HG03066 (cell line): Measurements from ENCODE around the gene CA11.
A peak's percentile ranks its signal among the peaks of the same experiment; 100 is the strongest.

Source experiments
- ATAC-seq: cut with Tn5 transposase; IDR thresholded peaks from one replicate; pipeline ENCODE4 v1.9.1; 2021; ENCODE audit warnings: low read depth; ENCODE audit not compliant: unreplicated experiment

Gene CA11

DNA sequence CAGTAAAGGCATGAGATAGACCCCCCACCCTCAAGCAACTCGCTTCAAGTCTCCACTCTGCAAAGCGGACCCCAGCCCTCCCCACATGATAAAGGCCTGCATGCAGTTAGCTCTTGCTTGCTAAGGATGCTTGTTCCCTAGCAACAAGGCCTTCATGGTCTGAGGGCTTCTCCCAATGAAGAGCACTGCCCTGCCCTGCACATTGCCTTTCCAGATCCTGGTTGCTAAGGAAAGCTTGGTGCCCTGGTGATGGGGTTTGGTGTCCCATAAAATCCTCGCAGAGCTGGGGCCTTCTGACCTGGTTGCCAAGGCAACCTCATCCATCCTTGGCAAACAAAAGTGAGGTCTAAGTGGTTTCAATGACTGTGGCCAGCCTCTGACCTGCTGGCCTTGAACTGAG, 14.8 kb downstream of the CA11 start:
- ATAC-seq, result no peak

DNA sequence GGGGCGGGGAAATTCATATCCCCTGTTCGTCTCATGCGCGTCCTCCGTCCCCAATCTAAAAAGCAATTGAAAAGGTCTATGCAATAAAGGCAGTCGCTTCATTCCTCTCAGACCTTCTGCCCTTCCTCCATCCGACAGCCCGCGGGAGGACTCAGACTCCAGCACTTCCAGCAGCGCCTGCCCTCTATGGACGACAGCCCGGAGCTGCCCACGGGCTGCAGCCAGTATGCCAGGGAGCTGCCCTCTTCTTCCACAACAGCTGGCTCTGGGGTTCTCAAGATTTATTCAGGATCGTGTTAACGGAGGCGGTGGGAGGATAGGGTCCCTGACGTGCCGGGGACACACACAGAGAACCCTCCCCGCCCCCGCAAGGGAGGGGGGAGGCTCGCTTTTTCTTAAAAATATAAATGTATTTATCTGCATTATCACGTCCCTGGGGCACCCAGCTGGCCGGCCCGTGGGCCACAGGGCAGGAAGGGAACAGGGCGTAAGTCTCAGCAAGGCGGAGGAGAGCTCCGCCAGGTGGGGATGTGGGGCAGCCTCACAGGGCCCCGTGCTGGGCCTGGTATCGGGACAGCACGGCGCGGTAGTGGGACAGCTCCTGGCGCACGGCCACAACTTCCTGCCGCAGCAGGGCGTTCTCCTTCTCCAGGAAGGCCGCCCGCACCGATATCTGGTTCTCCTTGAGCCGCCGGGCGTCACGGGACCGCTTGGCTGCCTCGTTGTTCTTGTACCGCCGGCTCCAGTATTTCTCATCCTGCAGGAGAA, 15.5 kb downstream of the CA11 start:
- ATAC-seq, result no peak

DNA sequence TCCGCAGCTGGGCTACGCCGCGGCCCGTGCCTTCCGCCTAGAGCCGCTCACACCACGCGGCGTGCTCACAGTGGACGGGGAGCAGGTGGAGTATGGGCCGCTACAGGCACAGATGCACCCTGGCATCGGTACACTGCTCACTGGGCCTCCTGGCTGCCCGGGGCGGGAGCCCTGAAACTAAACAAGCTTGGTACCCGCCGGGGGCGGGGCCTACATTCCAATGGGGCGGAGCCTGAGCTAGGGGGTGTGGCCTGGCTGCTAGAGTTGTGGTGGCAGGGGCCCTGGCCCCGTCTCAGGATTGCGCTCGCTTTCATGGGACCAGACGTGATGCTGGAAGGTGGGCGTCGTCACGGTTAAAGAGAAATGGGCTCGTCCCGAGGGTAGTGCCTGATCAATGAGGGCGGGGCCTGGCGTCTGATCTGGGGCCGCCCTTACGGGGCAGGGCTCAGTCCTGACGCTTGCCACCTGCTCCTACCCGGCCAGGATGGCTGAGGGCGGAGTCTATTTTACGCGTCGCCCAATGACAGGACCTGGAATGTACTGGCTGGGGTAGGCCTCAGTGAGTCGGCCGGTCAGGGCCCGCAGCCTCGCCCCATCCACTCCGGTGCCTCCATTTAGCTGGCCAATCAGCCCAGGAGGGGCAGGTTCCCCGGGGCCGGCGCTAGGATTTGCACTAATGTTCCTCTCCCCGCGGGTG, 16.2 kb downstream of the CA11 start:
- ATAC-seq, result no peak

DNA sequence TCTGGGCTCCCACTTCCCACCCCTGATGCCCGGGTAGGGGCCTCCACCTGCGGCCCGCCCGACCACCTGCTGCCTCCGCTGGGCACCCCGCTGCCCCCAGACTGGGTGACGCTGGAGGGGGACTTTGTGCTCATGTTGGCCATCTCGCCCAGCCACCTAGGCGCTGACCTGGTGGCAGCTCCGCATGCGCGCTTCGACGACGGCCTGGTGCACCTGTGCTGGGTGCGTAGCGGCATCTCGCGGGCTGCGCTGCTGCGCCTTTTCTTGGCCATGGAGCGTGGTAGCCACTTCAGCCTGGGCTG, 16.7 kb downstream of the CA11 start:
- no peak for ATAC-seq

DNA sequence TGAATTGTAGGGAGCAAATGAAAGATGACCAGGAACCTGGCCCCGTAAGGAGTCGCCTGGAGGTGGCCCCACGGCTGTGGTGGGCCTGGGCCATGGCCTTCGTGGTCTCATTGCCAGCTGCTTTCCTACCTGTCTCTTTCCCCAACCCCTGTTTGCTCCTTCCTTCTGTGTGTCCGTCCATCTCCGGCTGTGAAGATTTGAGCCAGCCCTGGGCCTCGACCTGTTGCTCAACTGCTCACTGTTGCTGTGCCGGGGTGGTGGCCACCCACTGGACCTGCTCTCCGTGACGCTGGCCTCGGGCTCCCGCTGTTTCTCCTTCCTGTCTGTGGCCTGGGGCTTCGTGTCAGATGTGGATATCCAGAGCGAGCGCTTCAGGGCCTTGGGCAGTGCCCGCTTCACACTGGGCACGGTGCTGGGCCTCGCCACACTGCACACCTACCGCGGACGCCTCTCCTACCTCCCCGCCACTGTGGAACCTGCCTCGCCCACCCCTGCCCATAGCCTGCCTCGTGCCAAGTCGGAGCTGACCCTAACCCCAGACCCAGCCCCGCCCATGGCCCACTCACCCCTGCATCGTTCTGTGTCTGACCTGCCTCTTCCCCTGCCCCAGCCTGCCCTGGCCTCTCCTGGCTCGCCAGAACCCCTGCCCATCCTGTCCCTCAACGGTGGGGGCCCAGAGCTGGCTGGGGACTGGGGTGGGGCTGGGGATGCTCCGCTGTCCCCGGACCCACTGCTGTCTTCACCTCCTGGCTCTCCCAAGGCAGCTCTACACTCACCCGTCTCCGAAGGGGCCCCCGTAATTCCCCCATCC, 17.3 kb downstream of the CA11 start:
- no peak for ATAC-seq

DNA sequence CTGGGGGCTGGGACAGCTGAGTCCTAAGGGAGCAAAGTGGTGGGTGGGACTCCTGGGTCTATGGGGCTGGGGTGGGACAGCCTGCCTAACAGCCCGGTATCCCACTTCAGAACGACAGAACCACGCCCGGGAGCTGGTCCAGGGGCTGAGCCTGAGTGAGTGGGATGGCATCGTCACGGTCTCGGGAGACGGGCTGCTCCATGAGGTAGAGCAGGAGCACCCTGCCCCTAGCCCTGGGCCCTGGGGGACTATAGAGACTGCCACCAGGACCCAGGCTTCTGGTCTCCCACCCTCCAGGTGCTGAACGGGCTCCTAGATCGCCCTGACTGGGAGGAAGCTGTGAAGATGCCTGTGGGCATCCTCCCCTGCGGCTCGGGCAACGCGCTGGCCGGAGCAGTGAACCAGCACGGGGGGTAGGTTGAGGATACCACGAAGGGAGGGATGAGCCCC, 18.1 kb downstream of the CA11 start:
- no peak for ATAC-seq

DNA sequence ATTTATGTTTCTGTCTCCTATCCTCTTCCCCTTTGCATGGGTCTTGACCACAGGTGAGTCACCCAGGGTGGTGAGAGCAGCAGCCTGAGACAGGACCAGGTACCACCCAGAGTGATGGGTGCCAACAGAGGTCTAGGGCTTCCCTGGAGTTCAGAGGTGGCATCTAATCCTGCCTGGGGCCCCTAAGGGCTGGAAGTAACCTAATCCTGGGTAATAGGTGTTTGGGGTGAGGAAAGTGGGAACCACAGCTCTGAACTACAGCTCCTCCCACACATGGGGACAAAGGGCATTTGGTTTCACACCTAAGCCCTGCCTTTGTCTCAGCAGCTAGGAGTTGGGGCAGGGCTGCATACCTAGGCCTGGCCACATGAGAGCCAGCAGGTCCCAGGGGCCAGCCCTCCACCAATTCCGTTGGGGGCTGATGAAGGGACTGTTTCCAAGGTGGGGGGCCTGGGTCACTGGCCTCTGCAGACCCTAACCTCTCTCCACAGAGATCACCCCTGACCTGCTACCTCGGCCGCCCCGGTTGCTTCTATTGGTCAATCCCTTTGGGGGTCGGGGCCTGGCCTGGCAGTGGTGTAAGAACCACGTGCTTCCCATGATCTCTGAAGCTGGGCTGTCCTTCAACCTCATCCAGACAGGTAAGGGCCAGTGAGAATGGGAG, 18.7 kb downstream of the CA11 start:
- ATAC-seq, result no peak

DNA sequence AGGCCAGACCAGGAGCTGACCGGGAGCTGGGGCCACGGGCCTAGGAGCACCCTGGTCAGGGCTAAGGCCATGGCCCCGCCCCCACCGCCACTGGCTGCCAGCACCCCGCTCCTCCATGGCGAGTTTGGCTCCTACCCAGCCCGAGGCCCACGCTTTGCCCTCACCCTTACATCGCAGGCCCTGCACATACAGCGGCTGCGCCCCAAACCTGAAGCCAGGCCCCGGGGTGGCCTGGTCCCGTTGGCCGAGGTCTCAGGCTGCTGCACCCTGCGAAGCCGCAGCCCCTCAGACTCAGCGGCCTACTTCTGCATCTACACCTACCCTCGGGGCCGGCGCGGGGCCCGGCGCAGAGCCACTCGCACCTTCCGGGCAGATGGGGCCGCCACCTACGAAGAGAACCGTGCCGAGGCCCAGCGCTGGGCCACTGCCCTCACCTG, 20.1 kb downstream of the CA11 start:
- no peak for ATAC-seq

DNA sequence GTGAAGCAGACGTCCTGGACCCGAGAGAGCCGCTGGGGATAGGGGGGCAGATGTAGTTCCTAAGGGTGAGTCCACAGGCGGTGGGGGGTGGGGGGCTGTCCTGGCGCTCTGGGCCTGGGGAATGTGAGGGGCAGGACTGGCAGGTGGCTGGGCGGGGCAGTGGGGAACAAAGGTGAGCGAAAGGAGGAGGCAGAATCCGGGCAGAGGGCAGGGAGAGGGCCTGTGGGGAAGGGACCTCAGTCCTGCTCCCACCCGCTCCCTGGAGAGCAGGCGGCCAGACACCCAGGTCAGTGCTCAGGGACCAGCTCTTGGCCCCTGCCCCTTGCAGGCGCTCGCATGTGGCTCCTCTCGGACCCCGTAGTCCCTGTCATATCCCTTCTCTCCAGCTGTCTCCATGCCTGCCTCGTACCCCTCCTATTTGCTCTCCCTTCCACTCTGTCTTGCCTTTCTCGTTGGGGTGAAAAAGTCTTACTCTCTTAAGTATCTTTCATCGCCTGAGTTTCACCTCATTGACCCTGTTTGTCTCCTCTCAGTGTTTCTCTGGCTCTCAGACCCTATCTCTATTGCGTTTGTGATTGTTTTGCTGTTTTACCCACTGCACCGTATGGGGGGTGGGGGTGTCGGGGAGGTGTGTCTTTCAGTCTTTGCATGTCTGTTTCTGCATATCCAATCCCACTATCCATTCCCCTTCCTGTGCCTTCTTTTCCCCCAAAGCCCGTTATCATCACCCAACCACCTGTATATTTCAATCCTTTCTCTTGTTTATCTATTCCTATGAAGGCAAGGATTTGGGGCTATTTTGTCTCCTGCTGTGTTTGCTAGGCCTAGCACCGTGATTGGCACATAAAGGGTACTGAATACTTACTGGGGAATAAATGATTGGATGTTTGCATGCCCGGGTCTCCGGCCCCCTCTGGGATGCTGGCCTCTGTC, 20.9 kb downstream of the CA11 start:
- no peak for ATAC-seq

DNA sequence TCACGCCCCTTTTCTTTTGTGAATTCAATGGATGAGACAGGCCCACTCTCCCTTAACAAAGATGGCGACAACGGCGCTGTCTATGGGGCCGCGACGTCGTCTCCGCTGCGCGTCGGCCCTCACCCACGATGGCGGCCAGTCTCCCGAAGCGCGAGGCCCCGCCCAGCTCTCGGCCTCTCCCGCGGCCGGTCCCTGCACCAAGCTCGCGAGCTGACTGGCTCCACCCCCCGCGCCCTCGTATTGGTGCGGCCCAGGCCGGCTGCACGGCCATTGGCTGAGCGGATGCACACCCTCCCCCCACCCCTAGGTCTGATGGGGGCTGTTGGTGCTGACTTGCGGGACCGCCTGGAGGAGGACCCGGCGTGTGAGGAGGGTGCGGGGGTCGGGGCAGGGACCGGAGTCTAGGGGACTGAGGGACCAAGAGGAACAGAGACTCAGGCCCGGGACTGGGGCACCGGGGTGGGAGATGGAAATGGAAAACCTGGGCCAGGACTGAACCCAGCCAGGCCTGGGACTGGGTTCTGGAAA, 21.9 kb downstream of the CA11 start:
- ATAC-seq, result peak; percentile 55

DNA sequence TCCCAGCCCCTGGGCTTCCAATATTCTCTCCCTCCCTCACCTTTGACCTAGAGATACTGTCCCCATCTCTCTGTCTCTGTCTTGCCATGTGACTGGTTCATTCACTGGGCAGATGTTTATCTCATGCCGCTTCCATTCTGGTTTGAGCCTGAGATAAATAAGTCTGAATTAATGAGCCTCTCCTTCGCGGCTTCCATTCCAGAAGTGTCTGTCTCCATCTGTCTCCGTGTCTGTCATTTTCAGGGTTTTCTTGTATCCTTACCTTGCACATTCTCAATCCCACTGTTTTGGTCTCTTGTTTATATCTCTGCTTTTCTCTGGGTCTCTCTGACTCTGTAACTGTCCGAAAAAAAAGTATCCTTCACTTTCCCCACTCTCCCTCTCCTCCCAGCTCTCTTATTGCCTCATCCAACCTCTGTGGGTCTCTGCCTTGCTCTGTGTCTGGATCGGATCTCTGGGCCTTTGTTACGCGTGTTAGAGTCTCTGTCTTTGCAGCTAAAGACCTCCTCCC, 22.4 kb downstream of the CA11 start:
- ATAC-seq, result no peak

DNA sequence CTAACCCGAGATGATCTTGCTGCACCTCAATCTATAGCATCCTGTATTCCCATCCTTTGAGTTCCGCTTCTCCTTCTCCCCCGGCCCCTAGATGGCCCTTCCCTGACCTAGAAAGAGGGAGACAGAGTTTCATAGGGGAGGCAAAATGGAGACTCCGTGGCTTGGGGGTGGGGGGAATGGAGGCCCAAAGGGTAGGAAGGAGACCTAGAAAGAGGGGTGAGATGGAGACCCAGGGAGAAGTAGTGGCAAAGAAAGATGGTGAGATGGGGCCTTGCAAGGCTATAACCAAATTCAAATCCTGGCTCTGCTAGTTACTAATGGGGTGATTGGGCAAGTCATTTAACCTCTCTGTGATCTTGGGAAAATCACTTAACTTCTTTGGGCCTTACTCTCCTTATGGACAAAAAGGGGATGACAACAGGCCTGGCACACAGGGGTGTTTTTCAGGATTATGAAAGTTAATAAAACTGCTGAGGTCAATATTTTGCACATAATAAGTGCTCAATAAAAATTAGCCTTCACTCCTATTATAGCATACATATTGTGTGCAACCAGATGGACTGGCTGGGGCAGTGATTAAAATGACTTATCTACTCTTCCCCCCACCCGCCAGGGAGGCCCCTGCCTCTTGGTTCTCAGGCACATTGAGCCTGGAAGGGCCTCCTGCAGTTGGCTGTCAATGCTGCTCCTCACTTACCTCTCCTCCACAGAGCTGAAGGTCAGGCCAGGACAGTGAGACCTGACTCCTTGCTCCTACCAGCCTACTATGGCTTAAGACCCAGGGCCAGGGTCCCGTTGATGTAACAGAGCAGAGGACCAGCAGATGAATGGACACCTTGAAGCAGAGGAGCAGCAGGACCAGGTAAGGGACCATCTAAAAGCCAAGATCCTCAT, 26.0 kb downstream of the CA11 start:
- no peak for ATAC-seq

DNA sequence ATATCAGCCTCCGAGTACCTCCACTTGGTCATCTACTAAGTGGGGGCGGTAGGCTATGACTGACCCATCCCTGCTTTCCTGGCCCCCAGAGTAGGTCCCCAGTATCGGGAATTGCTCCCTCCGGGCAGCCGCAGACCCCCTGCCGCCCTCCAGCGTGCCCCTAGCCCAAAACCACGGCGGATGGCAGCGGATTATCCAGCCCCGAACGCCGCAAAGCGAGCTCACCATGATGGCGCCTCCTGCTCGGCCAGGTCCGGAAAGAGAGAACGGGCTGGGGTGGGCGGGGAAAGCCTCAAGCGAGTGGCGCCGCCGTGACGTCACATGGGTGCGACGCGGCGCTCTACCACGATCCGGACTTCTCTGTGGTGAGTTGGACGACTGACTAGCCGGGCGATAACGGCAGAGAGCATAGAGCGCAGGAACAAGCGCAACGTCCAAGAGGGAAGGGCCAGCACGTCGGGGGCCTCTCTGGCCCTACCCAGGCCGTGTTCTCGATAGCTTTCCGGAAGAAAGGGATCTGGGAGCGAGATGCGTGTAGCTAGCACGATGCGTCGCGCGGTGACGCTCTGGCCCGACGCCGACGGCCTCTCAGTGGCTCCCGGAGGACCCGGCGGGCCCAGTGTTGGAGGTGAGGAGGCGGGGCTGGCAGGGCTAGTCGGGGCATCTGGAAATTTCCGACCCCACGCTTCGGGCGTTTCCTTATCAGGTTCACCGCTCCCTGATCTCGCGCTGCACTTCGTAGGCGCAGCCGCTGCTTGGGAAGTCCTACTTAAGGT, 26.9 kb downstream of the CA11 start, which contains the start of the genes RPL18 and SPHK2:
Gene RPL18 (minus strand): TSS at position 263 of the 776 bp plus-strand sequence. CDS start 35 bp downstream, at position 228.
Gene SPHK2 (plus strand): TSS at position 591 of the 776 bp plus-strand sequence. CDS start 1,009 bp downstream, outside the sequence.
- ATAC-seq, result peak; percentile 86

DNA sequence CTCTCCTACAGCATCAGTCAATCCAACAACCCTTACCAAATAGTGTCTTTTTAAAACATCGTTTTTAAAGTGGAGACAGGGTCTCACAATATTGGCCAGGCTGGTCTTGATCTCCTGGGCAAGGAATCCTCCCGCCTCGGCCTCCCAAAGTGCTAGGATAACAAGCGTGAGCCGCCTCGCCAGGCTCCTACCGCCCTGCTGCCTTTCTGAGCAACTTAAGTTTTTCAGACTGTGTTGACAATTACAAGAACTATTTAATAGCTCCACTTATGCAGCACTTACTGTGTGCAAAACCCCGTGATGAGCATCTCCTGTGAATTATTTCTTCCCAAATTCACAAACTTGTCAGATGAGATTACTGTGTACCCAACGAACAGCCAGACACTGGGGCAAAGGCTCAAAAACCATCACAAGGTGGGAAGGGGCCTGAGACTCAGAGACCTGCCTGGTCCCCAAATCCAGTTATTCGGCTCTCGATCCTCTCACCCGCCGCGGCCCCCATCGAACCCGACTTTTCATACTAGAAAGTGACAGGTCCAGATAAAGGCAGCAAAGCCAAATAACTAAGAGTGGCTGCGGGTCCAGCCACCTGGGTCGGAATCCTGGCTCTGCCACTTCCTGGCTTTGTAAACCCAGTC, 27.6 kb downstream of the CA11 start:
- no peak for ATAC-seq

DNA sequence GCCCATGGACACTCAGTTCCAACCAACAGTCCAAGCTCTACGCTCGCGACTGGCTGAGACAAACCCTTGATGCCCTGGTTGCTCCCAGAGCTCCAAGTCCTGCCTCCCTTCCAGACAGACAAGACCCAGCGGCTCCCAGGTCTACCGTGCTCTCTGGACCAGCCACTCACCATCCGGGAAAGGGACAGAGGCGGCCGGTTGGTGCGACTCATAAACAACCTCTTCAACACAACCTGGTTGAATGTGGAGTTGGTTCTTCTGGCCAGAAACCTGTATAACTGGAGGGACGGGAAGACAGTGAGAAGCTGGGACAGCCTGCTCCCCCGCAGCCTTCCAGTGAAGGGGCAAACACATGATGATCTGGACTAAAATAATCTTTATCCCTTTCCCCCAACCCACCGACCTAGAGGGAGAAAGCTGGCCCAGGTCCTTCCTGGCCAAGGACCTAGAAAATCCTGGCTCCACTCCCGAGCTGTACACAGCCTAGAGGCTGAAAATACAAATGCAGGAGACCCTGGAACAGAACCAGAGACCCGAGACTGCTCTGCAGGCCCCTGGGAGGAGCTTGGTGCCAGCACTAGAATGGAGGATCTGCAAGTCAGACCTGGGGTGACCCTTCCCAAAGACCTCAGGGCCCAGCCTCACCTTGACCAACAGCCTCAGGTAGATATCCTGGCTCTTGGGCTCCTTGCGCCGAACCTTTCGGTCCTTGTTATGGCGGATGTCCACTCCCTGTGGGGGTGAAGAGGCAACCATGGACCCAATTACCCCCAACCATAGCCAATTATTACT, 28.6 kb downstream of the CA11 start:
- ATAC-seq, result no peak

DNA sequence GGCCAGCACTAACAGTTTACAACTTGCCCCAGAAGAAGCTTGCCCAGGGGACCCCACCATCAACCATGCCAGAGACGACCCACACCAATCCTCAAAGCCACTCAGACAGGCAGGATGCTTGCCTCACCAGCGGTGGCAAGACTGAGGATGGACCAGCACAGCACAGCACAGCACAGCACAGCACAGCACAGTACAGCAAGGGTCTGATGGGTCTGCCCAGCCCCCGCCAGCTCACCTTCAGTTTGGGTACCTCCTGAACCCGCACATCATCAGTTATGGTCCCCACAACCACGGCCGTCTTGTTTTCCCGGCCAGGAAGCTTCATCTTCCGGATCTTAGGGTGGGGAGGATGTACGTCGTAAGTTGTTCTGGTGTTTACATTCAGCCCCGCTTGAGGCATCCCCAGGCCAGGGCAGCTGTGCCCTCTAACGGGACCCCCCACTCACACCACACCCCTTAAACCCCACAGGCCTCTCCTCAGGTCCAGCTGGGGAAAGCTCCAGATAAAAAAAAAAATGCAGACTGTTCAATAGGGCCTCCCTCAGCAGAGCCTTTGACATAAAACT, 29.4 kb downstream of the CA11 start:
- no peak for ATAC-seq
